Fibroblast of skin of back (primary cell): Measurements from ENCODE around the gene FREM3. TPM values are rescaled to one million over a fixed set of nuclear protein-coding genes. Genes with fewer than 3 reads are reported as not detected.
A peak's percentile ranks its signal among the peaks of the same experiment; 100 is the strongest.
"Not testable (repeated sequence)": the region's sequence is repeated elsewhere in the genome, so short reads cannot be mapped to it uniquely, and the experiment has no call there.

Source experiments
- DNase-seq: peaks from one replicate; pipeline ENCODE4 v3.0.0-alpha.2; 2013
- polyA plus RNA-seq, 2 experiments: library from polyadenylated mRNA; unstranded; fragments of 120-200 nt; gene quantifications; one replicate each; pipeline ENCODE4 v1.2.1, GENCODE V29; 2013; ENCODE audit not compliant: insufficient read length in 2 of 2

FREM3 gene
- polyA plus RNA-seq (2013, experiment 1 of 2; ENCODE audit: insufficient read length): not detected
- polyA plus RNA-seq (2013, experiment 2 of 2; ENCODE audit: insufficient read length): not detected

GRCh38 chr4:143700416-143701352 is at the start of gene FREM3:
FREM3 (minus strand) TSS chr4:143700675; CDS start chr4:143700675, 0 bp downstream.
- DNase-seq: no peak

- DNase-seq: no peak
These were observed 45.4 kb upstream of the FREM3 start for GRCh38 chr4:143745874-143746273.

DNA sequence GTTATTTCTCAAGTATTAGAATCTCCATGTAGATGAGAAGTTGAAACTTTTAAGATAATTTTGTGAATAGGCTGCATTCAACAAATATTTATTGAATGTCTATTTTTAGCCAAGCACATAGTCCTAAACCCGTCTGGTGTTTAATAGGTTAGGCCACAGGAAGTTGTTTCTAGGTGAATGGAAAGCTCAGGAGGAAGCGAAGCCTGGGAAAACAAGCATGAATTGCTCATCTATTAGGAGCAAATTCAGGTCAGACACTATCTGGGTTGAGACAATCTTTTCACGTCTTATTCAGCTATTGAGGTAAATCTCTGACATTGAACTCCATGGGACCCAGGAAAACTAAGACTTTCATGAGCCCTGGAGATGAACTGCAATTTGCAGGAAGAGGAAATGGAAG is 43.1 kb upstream of the FREM3 start:
- no peak for DNase-seq

- no peak for DNase-seq
These were observed 42.4 kb upstream of the FREM3 start for GRCh38 chr4:143742834-143743233.

DNA sequence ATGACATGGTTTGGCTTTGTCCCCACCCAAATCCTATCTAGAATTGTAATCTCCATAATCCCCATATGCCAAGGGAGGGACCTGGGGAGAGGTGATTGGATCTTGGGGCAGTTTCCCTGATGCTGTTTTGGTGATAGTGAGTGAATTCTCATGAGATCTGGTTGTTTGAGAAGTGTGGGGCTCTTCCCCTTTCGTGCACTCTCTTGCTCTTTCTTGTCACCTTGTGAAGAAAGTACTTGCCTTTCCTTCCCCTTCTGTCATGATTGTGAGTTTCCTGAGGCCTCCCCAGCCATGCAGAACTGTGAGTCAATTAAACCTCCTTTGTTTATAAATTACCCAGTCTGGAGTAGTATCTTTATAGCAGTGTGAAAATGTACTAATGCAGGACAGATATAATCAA is 36.4 kb upstream of the FREM3 start:
- no peak for DNase-seq

DNA sequence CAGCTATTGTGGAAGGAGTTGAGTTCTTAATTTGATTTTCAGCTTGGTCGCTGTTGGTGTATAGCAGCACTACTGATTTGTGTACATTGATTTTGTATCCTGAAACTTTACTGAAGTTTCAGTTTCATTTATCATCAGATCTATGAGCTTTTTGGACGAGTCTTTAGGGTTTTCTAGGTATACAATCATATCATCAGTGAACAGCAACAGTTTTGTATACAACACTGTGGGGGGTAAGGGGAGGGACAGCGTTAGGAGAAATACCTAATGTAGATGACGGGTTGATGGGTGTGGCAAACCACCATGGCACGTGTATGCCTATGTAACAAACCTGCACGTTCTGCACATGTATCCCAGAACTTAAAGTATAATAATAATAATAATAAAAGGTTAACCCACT is 35.6 kb upstream of the FREM3 start:
- DNase-seq: not testable (repeated sequence)

GRCh38 chr4:143728166-143728565 is 27.7 kb upstream of the FREM3 start:
- DNase-seq: peak; percentile 87

DNA sequence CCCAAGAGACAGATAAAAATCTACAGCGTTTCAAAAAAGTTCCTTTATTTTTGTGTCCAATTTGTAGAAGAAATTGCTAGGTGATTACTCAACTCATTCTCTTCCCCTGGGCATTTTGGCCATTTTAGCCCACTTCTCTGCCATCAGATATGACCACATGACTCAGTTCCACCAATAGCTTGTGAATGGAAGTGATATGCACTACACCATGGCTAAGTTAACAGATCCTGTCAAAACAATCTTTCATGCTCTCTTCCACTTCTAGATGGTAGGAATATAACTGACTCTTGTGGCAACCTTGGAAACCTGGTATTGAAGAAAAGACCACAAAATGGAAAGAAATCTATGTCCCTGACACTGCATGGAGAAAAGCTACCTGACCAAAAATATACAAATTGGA is 26.2 kb upstream of the FREM3 start:
- peak; percentile 16 for DNase-seq

- DNase-seq: peak; percentile 23
These were observed 20.8 kb upstream of the FREM3 start for GRCh38 chr4:143721317-143721716.

- DNase-seq: not testable (repeated sequence)
These were observed 18.3 kb upstream of the FREM3 start for GRCh38 chr4:143718748-143719147.

GRCh38 chr4:143713955-143714625 is 13.6 kb upstream of the FREM3 start:
- DNase-seq: no peak

DNA sequence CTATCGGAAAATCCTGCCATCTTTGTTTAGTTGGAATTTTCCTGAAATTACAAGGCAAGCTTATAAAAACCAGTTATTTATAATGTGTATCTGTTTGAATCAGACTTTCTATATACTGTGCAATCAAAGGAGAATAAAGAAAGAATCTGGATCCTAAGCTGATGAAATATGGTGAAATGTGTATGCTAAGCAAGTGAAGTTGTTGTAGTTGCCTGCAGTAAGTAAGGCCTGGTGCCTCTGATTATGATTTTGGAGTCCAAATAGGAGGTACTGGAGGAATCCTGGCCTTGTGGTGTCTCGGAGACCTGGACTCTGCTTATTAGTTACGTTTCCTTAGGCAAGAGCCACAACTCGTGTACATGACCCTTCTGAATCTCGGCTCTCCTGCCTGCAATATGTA is 13.1 kb upstream of the FREM3 start:
- DNase-seq: no peak

DNA sequence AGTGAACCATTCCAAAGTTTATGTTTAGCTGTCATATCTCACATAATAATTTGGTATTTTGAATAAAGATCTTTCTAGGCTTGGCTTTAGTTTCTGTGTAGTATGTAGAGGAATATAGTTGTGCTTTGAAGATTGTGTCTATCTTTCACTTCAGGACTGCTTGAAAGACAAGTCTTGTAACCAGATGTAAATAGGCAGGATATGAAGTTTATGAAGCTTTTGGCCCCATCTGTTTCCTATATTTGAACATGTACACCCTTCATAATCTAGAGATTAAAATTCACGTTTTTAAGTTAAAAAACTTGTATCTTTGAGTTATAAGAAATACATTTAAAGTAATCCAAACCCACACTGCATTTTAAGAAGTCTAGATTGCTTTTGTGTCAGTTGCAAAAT is 11.7 kb upstream of the FREM3 start:
- DNase-seq: no peak

DNA sequence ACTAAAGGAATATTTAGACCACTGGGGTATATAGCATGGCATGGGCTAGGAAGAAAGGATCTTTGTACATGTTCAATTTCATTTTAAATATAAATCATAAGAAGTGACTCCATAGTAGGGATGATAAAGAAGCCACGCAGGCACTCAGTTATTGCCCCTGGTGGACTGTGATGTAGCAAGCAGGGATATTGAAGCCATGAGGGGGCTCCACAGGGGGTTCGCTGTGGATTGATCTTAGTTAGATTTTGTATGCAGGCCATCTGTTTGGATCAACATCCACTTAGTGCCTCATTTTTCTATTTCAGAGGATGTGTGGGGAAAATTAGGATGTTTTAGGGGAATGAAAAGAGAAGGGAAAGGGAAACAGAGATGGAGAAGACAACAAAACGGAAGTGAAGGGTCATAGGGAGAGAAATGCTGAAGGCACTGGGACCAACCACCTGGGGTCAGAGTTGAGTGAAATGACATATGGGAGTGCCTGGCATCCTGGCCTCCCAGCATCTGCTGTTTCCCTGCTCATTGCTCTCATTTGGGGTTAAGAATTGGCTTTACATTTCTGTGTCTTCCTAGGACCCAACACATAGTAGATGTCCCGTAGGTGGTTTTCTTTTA is 11.2 kb upstream of the FREM3 start:
- no peak for DNase-seq

DNA sequence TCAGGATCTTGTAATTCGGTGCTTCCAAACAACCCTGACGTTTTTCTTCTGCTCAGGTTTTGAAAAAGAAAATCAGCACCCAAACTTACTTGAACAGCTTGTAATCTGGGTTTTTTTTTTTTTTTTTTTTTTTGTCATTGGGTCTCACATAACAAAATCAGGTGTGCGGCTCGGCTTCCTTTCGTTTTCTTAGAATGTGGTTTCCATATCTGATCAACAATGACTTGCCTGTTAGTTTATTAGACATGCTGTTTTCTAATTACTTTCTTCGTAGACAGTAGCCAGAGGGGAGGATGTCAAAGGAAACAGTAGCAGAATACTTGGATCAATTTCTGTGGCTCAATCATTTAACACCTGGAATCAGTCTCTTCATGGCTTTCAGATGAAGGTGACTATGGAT is 890 bp upstream of the FREM3 start:
- no peak for DNase-seq

DNA sequence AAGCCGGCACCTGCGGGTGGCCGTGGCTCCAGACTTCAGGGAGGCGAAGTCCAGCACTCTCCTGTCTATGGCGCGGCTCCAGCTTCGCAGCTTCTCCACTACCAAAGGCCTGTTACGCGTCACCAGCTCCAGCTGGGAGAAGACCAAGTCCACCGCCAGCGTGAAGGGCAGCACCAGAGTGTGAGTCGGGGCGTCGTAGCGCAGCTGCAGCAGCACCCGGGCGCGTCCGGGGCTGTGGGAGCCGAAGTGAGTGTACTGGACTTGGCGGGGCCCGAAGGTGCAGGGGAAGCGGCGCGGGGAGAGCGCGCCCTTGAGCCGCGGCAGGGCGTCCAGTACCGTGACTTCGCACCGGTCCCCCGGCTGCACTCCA is 444 bp downstream of the FREM3 start:
- peak; percentile 33 for DNase-seq

- no peak for DNase-seq
These were observed 987 bp downstream of the FREM3 start for GRCh38 chr4:143699331-143700045.

DNA sequence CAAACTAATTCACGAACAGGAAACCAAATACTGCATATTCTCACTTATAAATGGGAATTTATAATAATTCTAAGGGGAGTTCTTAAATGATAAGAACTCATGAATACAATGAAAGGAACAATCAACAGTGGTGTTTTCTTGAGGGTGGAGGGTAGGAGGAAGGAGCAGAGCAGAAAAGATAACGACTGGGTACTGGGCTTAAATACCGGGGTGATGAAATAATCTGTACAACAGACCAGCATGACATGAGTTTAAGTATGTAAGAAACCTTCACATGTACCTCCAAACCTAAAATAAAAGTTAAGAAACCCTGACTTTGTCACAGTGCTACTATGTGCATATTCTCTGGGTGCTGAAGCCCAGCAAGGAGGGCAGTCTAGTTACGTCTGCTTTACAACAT is 6.6 kb downstream of the FREM3 start:
- no peak for DNase-seq

- DNase-seq: no peak
These were observed 8.2 kb downstream of the FREM3 start for GRCh38 chr4:143692241-143692640.

GRCh38 chr4:143679434-143679833 is 21.0 kb downstream of the FREM3 start:
- no peak for DNase-seq

DNA sequence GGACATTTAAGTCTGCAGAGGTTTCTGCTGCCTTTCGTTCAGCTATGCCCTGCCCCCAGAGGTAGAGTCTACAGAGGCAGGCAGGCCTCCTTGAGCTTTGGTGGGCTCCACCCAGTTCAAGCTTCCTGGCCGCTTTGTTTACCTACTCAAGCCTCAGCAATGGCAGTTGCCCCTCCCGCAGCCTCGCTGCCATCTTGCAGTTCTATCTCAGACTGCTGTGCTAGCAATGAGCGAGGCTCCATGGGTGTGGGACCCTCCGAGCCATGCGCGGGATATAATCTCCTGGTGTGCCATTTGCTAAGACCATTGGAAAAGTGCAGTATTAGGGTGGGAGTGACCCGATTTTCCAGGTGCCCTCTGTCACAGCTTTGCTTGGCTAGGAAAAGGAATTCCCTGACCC is 26.8 kb downstream of the FREM3 start:
- DNase-seq: not testable (repeated sequence)

GRCh38 chr4:143668930-143669552 is 31.4 kb downstream of the FREM3 start:
- DNase-seq: no peak
